SHP77 (cell line): ENCODE results near the gene IZUMO1.
"Not testable (repeated sequence)": the region's sequence is repeated elsewhere in the genome, so short reads cannot be mapped to it uniquely, and the experiment has no call there.

Source experiments
- DNase-seq, 2 experiments: peaks; one replicate each; lab custom pipeline; 2025; lab: John Stamatoyannopoulos, UW

Gene IZUMO1

GRCh38 chr19:48746738-48747575 is at the start of gene IZUMO1:
Gene IZUMO1 (minus strand): TSS chr19:48746909. CDS start chr19:48745859, 1,050 bp downstream.
- no peak for DNase-seq

DNA sequence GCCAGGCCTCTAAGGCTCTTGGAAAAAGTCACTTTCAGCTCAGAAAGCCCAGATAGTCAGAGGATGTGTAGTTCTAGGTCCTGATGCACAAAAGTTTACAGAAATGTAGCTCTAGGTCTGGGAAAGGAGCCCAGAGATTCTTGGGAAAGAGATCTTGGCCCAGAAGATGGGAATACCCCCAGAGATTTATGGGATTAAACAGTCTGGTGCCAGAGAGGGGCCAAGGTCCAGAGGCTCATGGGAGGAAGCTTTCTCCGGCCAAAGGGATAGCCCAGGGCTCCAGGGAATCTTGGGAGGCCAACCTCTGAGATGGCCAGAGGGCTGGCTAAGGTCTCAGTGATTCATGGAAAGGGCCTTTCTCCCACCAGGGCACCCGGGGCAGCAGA is 49.0 kb upstream of the IZUMO1 start:
- DNase-seq = no peak

GRCh38 chr19:48795055-48795684 is 48.5 kb upstream of the IZUMO1 start:
- DNase-seq = peak; percentile 86 to 91

GRCh38 chr19:48794291-48794690 is 47.6 kb upstream of the IZUMO1 start:
- DNase-seq = no peak

- no peak for DNase-seq
These were observed 46.6 kb upstream of the IZUMO1 start for GRCh38 chr19:48793271-48793670.

DNA sequence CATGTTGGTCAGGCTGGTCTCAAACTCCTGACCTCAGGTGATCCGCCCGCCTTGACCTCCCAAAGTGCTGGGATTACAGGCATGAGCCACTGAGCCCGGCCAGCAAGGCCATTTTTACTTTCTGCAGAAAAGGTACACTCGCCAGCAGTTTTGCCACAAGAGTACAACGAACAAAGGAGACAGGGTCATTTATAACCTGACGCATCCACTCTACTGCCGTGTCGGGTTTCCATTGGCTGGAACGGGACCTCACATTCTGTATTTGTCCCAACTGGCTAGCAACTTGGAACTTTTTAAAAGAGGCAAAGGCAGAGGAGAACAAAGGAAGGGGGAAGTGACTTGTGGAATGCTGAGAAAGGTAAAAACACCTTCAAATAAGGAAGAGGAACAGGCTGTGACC is 40.6 kb upstream of the IZUMO1 start:
- not testable (repeated sequence) for DNase-seq

- DNase-seq = not testable (repeated sequence)
These were observed 39.7 kb upstream of the IZUMO1 start for GRCh38 chr19:48786422-48786821.

DNA sequence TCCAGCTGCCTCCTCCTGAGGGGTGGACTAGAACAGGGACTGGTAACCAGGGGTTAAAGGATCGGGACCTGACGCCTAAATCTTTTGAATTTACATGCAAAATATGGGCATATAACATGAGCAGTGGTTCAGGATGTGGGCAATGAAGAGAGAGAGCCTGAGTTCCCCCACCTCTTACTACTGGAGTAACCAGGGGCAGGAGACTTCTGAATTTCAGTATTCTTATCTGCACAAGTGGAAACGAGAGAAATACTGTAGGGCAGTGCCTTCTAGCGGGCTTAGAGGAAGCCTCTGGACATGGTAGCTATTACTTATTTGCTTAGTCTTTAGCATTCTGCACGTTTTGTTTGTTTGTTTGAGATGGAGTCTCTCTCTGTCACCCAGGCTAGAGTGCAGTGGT is 37.8 kb upstream of the IZUMO1 start:
- DNase-seq = no peak

DNA sequence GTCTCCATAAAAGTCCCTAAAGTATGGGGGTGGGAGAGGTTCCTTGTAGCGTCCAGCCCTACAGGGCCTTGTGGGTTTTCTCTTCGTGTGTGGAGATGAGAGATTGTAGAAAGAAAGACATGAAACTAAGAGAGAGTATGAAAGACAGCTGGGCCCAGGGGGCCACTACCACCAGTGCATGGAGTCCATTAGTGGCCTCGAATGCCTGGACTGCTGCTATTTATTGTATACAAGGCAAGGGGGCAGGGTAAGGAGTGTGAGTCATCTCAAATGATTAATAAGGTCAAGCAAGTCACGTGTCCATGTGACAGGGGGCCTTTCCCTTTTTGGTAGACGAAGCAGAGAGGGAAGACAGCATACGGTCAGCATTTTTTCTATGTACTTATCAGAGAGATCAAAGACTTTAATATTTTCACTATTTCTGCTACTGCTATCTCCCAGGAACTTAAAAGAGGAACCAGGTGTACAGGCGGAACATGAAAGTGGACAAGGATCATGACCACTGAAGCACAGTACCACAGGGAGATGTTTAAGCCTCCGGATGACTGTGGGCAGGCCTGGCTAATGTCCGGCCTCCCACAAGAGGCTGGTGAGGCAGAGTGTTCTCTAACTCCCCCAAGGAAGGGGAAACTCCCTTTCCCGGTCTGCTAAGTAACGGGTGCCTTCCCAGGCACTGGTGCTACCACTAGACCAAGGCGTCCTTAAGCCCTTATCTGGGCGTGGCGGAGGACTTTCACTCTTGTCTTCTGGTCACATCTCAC is 34.1 kb upstream of the IZUMO1 start:
- no peak for DNase-seq

- DNase-seq = no peak
These were observed 32.9 kb upstream of the IZUMO1 start for GRCh38 chr19:48779636-48780035.

- DNase-seq = no peak
These were observed 31.0 kb upstream of the IZUMO1 start for GRCh38 chr19:48777720-48778119.

GRCh38 chr19:48777139-48777538 is 30.4 kb upstream of the IZUMO1 start:
- DNase-seq = no peak

GRCh38 chr19:48772503-48772953 is 25.8 kb upstream of the IZUMO1 start:
- no peak for DNase-seq

DNA sequence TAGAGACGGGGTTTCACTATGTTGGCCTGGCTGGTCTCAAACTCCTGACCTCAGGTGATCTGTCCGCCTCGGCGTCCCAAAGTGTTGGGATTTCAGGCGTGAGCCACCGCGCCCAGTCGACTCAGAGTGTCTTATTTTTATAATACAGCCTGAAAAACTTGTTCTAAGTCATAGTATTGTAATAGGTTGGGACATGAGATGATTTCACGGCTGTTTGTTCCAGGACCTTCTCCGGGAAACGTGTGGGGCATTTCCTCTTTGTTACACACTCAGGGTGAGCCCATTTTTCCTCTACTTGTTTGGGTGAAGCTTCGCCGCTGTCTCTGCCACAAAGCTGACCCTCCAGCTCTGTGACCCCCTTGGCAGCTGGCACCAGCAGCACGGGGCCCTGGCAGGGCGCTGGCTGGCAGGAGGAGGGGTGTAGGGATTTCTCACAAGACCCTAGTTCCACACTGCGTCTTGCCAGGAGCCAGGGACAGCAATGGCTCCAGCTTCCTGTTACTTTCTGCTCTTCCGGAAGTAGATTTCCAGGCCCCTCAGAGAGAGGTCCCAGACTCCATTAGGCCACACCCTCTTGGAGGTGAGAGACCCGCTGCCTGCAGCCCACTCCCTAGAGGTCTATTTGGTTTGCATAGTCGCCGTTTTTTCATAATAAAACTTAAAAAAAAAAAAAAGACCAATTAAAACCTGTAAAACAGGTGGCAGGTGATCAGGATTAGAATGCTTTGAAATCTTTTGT is 24.2 kb upstream of the IZUMO1 start:
- no peak for DNase-seq

DNA sequence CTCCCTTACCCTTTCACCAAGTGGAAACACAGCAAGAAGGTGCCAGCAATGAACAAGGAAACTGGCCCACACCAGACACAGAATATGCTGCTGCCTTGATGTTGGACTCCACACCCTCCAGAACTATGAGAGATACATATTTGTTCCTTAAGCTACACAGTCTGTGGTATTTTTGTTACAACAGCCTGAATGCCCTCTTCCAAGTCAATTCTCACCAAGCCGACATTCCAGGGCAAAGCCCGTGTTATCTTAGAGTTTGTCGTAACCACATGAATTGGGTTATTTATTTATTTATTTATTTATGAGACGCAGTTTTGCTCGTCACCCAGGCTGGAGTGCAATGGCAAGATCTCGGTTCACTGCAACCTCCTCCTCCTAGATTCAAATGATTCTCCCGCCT is 23.6 kb upstream of the IZUMO1 start:
- no peak for DNase-seq

- no peak for DNase-seq
These were observed 22.4 kb upstream of the IZUMO1 start for GRCh38 chr19:48768994-48769713.

- not testable (repeated sequence) for DNase-seq
These were observed 21.6 kb upstream of the IZUMO1 start for GRCh38 chr19:48768171-48768753.

DNA sequence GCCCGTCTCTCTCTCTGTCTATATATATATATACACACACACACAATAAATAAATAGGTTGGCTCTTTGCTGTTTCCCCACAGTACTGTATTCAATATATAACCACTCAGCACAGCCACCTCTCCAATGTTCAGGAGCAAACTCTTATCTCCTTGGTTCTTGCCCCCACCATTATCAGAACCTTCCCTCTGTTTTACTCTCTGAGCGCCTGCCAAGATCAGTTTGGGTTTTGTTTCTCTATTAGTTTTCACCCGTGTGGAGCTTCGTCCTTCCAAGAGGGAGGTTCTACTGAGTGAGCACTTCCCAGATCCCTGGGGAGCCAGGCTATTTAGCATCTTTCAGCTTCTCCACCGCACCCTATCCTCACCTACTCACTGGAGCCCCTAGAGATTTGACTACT is 19.1 kb upstream of the IZUMO1 start:
- not testable (repeated sequence) for DNase-seq

- no peak for DNase-seq
These were observed 13.9 kb upstream of the IZUMO1 start for GRCh38 chr19:48760504-48761205.

GRCh38 chr19:48757741-48758144 is 11.0 kb upstream of the IZUMO1 start:
- no peak for DNase-seq
